KMS-11 (cell line): ENCODE measurements around the gene CTSO.

Experiments
- H2AFZ ChIP-seq: fragments of 200-600 bp; sonication (generic); 2 replicates; pipeline ENCODE4 v1.6.1; 2016; ENCODE audit warnings: antibody characterized with exemption, mixed run types, low read depth
- H3K27ac ChIP-seq: fragments of 200-600 bp; sonication (generic); 2 replicates; pipeline ENCODE4 v1.6.1; 2016; ENCODE audit warnings: mild to moderate bottlenecking, mixed run types
- H3K27me3 ChIP-seq: fragments of 200-600 bp; sonication (generic); 2 replicates; pipeline ENCODE4 v1.6.1; 2017; ENCODE audit warnings: mild to moderate bottlenecking, low read depth, mixed run types, moderate library complexity; ENCODE audit not compliant: insufficient read depth
- H3K36me3 ChIP-seq: fragments of 200-600 bp; sonication (generic); 2 replicates; pipeline ENCODE4 v1.6.1; 2017; ENCODE audit warnings: mild to moderate bottlenecking, mixed run types; ENCODE audit not compliant: insufficient read depth
- H3K4me1 ChIP-seq: fragments of 200-600 bp; sonication (generic); 2 replicates; pipeline ENCODE4 v1.6.1; 2016; ENCODE audit warnings: mild to moderate bottlenecking, low read depth, mixed run types; ENCODE audit not compliant: poor library complexity, severe bottlenecking
- H3K4me2 ChIP-seq: fragments of 200-600 bp; sonication (generic); 2 replicates; pipeline ENCODE4 v1.7.0; 2016; ENCODE audit warnings: mild to moderate bottlenecking, mixed run types
- H3K4me3 ChIP-seq: fragments of 200-600 bp; sonication (generic); IDR thresholded peaks from 2 replicates; pipeline ENCODE4 v1.6.1; 2017; ENCODE audit warnings: low read depth, low read length, mixed read lengths; ENCODE audit not compliant: insufficient read depth
- H3K79me2 ChIP-seq: fragments of 200-600 bp; sonication (generic); 2 replicates; pipeline ENCODE4 v1.6.1; 2016; ENCODE audit warnings: low read depth, mixed run types; ENCODE audit not compliant: insufficient read depth
- H3K9ac ChIP-seq: fragments of 200-600 bp; sonication (generic); 2 replicates; pipeline ENCODE4 v1.6.1; 2016; ENCODE audit warnings: mild to moderate bottlenecking, mixed run types
- H4K20me1 ChIP-seq: fragments of 200-600 bp; sonication (generic); 2 replicates; pipeline ENCODE4 v1.6.1; 2016; ENCODE audit warnings: mild to moderate bottlenecking, mixed run types; ENCODE audit not compliant: insufficient read depth
- TF ChIP-seq, protein P1 (sequence below): fragments of 200-600 bp; sonication (generic); conservative IDR thresholded peaks from 2 replicates; pipeline ENCODE4 v1.6.1; 2017; ENCODE audit warnings: low read depth, mild to moderate bottlenecking, antibody characterized with exemption, low read length, moderate library complexity, mixed read lengths

Gene CTSO

GRCh38 chr4:155953151-155954117, at the start of gene CTSO:
Gene CTSO, minus strand, starts transcription at chr4:155953866. Its CDS starts 19 bp downstream, at chr4:155953847.
- H3K9ac ChIP-seq: peak within 1 kb of the TSS; percentile 99
- H3K79me2 ChIP-seq: no peaks in the 10 kb centered on the region
- peak within 1 kb of the TSS; percentile 100 for H2AFZ ChIP-seq
- H3K27ac ChIP-seq: peak within 1 kb of the TSS; percentile 99
- no peak within 1 kb of the TSS for H3K4me3 ChIP-seq
- no peaks in the 10 kb centered on the region for H3K27me3 ChIP-seq
- H4K20me1 ChIP-seq: no peaks in the 10 kb centered on the region
- H3K36me3 ChIP-seq: no peaks in the 10 kb centered on the region
- TF ChIP-seq, protein P1, sequence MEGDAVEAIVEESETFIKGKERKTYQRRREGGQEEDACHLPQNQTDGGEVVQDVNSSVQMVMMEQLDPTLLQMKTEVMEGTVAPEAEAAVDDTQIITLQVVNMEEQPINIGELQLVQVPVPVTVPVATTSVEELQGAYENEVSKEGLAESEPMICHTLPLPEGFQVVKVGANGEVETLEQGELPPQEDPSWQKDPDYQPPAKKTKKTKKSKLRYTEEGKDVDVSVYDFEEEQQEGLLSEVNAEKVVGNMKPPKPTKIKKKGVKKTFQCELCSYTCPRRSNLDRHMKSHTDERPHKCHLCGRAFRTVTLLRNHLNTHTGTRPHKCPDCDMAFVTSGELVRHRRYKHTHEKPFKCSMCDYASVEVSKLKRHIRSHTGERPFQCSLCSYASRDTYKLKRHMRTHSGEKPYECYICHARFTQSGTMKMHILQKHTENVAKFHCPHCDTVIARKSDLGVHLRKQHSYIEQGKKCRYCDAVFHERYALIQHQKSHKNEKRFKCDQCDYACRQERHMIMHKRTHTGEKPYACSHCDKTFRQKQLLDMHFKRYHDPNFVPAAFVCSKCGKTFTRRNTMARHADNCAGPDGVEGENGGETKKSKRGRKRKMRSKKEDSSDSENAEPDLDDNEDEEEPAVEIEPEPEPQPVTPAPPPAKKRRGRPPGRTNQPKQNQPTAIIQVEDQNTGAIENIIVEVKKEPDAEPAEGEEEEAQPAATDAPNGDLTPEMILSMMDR: peak; percentile 93
- peaks cover 15% of the 10 kb centered on the region for H3K4me1 ChIP-seq
- H3K4me2 ChIP-seq: peak within 1 kb of the TSS; percentile 72

- H3K4me3 ChIP-seq: no peak overlapping the region
- no peak overlapping the region for H3K4me2 ChIP-seq
- H3K9ac ChIP-seq: no peak overlapping the region
- no peaks in the 10 kb centered on the region for H3K4me1 ChIP-seq
- H3K27me3 ChIP-seq: no peaks in the 10 kb centered on the region
- no peaks in the 10 kb centered on the region for H4K20me1 ChIP-seq
- TF ChIP-seq, protein P1: no peak
- H3K79me2 ChIP-seq: no peaks in the 10 kb centered on the region
- no peak overlapping the region for H2AFZ ChIP-seq
- no peak overlapping the region for H3K27ac ChIP-seq
- H3K36me3 ChIP-seq: no peaks in the 10 kb centered on the region
Observed at GRCh38 chr4:156000491-156000890, 46.8 kb upstream of the CTSO start.

GRCh38 chr4:155999725-156000124, 46.1 kb upstream of the CTSO start:
- no peaks in the 10 kb centered on the region for H3K79me2 ChIP-seq
- no peaks in the 10 kb centered on the region for H3K27me3 ChIP-seq
- no peak overlapping the region for H3K9ac ChIP-seq
- H4K20me1 ChIP-seq: no peaks in the 10 kb centered on the region
- H3K36me3 ChIP-seq: no peaks in the 10 kb centered on the region
- H3K27ac ChIP-seq: no peak overlapping the region
- no peak overlapping the region for H3K4me3 ChIP-seq
- TF ChIP-seq, protein P1: no peak
- H3K4me2 ChIP-seq: no peak overlapping the region
- H3K4me1 ChIP-seq: no peaks in the 10 kb centered on the region
- H2AFZ ChIP-seq: no peak overlapping the region

GRCh38 chr4:155995069-155995468, 41.4 kb upstream of the CTSO start:
- H3K4me2 ChIP-seq: no peak overlapping the region
- H3K79me2 ChIP-seq: no peaks in the 10 kb centered on the region
- H2AFZ ChIP-seq: no peak overlapping the region
- no peaks in the 10 kb centered on the region for H3K27me3 ChIP-seq
- no peak overlapping the region for H3K4me3 ChIP-seq
- TF ChIP-seq, protein P1: no peak
- no peaks in the 10 kb centered on the region for H4K20me1 ChIP-seq
- H3K4me1 ChIP-seq: no peaks in the 10 kb centered on the region
- no peak overlapping the region for H3K9ac ChIP-seq
- H3K36me3 ChIP-seq: no peaks in the 10 kb centered on the region
- H3K27ac ChIP-seq: no peak overlapping the region
